ENCODE measurements around the gene FYB2. TPM values are rescaled to one million over a fixed set of nuclear protein-coding genes. Genes with fewer than 3 reads are reported as not detected.

Gene FYB2
- total RNA-seq, 1 experiment from 2014 or later = 0.47 TPM

GRCh38 chr1:56849750-56850149 is 30.5 kb upstream of the FYB2 start:
- Histone ChIP-seq H3K4me1 (ENCODE audit: insufficient read depth, low read length, poor library complexity, severe bottlenecking) (no peaks in the 10 kb centered on the region), H3K9me3 (ENCODE audit: low read depth, low read length, poor library complexity, severe bottlenecking) (no peaks in the 10 kb centered on the region), H3K27me3 (replicated peaks; ENCODE audit: insufficient read depth, low read depth, low read length, poor library complexity) (no peaks in the 10 kb centered on the region), H3K27ac (ENCODE audit: low read depth, low read length, poor library complexity, severe bottlenecking) (no peak overlapping the region), H3K36me3 (ENCODE audit: insufficient read depth, low read length, poor library complexity, severe bottlenecking) (no peaks in the 10 kb centered on the region), H3K4me3 (ENCODE audit: low read depth, low read length, poor library complexity, severe bottlenecking) (no peak overlapping the region)
- intact Hi-C loops (cut with micrococcal nuclease; ENCODE audit: unreplicated experiment) = no loop called here
- no peak for DNase-seq (ENCODE audit: low spot score)
- ChIA-PET POLR2A (ENCODE audit: low non-redundant PET) (no interaction called here), CTCF (no interaction called here)
- TF ChIP-seq EZH2 (IDR thresholded peaks at IDR 0.05; ENCODE audit: borderline replicate concordance, low read depth, low read length, poor library complexity, severe bottlenecking) (no peak), CTCF (conservative IDR thresholded peaks at IDR 0.05; ENCODE audit: low read depth, low read length) (no peak)
- no TSS peak for BruUV-seq (replicated peaks)

GRCh38 chr1:56845343-56845742 is 26.1 kb upstream of the FYB2 start:
- H3K27ac ChIP-seq (ENCODE audit: low read depth, low read length, poor library complexity, severe bottlenecking) = no peak overlapping the region
- intact Hi-C loops (cut with micrococcal nuclease; ENCODE audit: unreplicated experiment) = no loop called here
- DNase-seq (ENCODE audit: low spot score) = no peak
- no peaks in the 10 kb centered on the region for H3K4me1 ChIP-seq (ENCODE audit: insufficient read depth, low read length, poor library complexity, severe bottlenecking)
- H3K36me3 ChIP-seq (ENCODE audit: insufficient read depth, low read length, poor library complexity, severe bottlenecking) = no peaks in the 10 kb centered on the region
- ChIA-PET POLR2A (ENCODE audit: low non-redundant PET) (no interaction called here), CTCF (no interaction called here)
- TF ChIP-seq CTCF (conservative IDR thresholded peaks at IDR 0.05; ENCODE audit: low read depth, low read length) = no peak
- no peak for TF ChIP-seq EZH2 (IDR thresholded peaks at IDR 0.05; ENCODE audit: borderline replicate concordance, low read depth, low read length, poor library complexity, severe bottlenecking)
- no TSS peak for BruUV-seq (replicated peaks)
- no peaks in the 10 kb centered on the region for H3K27me3 ChIP-seq (replicated peaks; ENCODE audit: insufficient read depth, low read depth, low read length, poor library complexity)
- H3K4me3 ChIP-seq (ENCODE audit: low read depth, low read length, poor library complexity, severe bottlenecking) = no peak overlapping the region
- no peaks in the 10 kb centered on the region for H3K9me3 ChIP-seq (ENCODE audit: low read depth, low read length, poor library complexity, severe bottlenecking)

- no peak overlapping the region for H3K4me3 ChIP-seq (ENCODE audit: low read depth, low read length, poor library complexity, severe bottlenecking)
- no peak overlapping the region for H3K27ac ChIP-seq (ENCODE audit: low read depth, low read length, poor library complexity, severe bottlenecking)
- ChIA-PET POLR2A (ENCODE audit: low non-redundant PET) (no interaction called here), CTCF (no interaction called here)
- no peaks in the 10 kb centered on the region for H3K9me3 ChIP-seq (ENCODE audit: low read depth, low read length, poor library complexity, severe bottlenecking)
- intact Hi-C loops (cut with micrococcal nuclease; ENCODE audit: unreplicated experiment) = no loop called here
- no peak for DNase-seq (ENCODE audit: low spot score)
- no peaks in the 10 kb centered on the region for H3K27me3 ChIP-seq (replicated peaks; ENCODE audit: insufficient read depth, low read depth, low read length, poor library complexity)
- no peak for TF ChIP-seq CTCF (conservative IDR thresholded peaks at IDR 0.05; ENCODE audit: low read depth, low read length)
- no peak for TF ChIP-seq EZH2 (IDR thresholded peaks at IDR 0.05; ENCODE audit: borderline replicate concordance, low read depth, low read length, poor library complexity, severe bottlenecking)
- no peaks in the 10 kb centered on the region for H3K4me1 ChIP-seq (ENCODE audit: insufficient read depth, low read length, poor library complexity, severe bottlenecking)
- no TSS peak for BruUV-seq (replicated peaks)
- no peaks in the 10 kb centered on the region for H3K36me3 ChIP-seq (ENCODE audit: insufficient read depth, low read length, poor library complexity, severe bottlenecking)
Observed at GRCh38 chr1:56844545-56845136, 25.4 kb upstream of the FYB2 start.
